OCI-LY7 (cell line): ENCODE results near the gene FEZ2. TPM values are rescaled to one million over a fixed set of nuclear protein-coding genes. Genes with fewer than 3 reads are reported as not detected.

Experiments used
- BruUV-seq: library from RNA; stranded (reverse); fragments of 400-500 nt; replicated peaks from 2 replicates; lab custom pipeline; 2021; lab: Mats Ljungman, UMichigan
- CTCF ChIA-PET: fragments of 300-600 bp; sonication (Branson Sonifier 250); formaldehyde crosslinking; loops from one replicate; lab custom pipeline; 2022; ENCODE audit warnings: antibody characterized with exemption; ENCODE audit not compliant: unreplicated experiment; lab: Charles Lee
- POLR2A ChIA-PET: fragments of 300-600 bp; sonication (Branson Sonifier 250); formaldehyde crosslinking; loops from one replicate; lab custom pipeline; 2022; ENCODE audit warnings: antibody characterized with exemption; lab: Charles Lee
- DNase-seq: peaks from one replicate; pipeline ENCODE4 v3.0.0-alpha.2; 2015; ENCODE audit warnings: low spot score
- H2AFZ ChIP-seq: fragments of 200-600 bp; sonication (generic), shearing (Covaris generic); 2 replicates; pipeline ENCODE4 v1.6.1; 2014; ENCODE audit warnings: mild to moderate bottlenecking, antibody characterized with exemption, low read length, moderate library complexity
- H3K27ac ChIP-seq: fragments of 200-600 bp; sonication (generic); 2 replicates; pipeline ENCODE4 v1.5.1; 2014; ENCODE audit warnings: mixed run types, low read depth, mild to moderate bottlenecking, moderate library complexity, low read length, inconsistent platforms; ENCODE audit not compliant: poor library complexity, severe bottlenecking
- H3K36me3 ChIP-seq: fragments of 200-600 bp; sonication (generic); 2 replicates; pipeline ENCODE4 v1.6.1; 2014; ENCODE audit warnings: mild to moderate bottlenecking, antibody characterized with exemption, low read length, moderate library complexity, mixed read lengths; ENCODE audit not compliant: insufficient read depth
- H3K4me1 ChIP-seq: fragments of 200-600 bp; sonication (generic); 2 replicates; pipeline ENCODE4 v1.5.1; 2014; ENCODE audit warnings: mild to moderate bottlenecking, low read length; ENCODE audit not compliant: insufficient read depth, poor library complexity, severe bottlenecking
- H3K4me2 ChIP-seq: fragments of 200-600 bp; sonication (generic); 2 replicates; pipeline ENCODE4 v1.6.1; 2014; ENCODE audit warnings: mild to moderate bottlenecking, low read length
- H3K4me3 ChIP-seq: fragments of 200-600 bp; sonication (generic); 2 replicates; pipeline ENCODE4 v1.5.1; 2014; ENCODE audit warnings: mild to moderate bottlenecking, low read depth, low read length; ENCODE audit not compliant: poor library complexity, severe bottlenecking
- H3K79me2 ChIP-seq: fragments of 200-600 bp; sonication (generic); 2 replicates; pipeline ENCODE4 v1.6.1; 2016; ENCODE audit warnings: low read depth, mild to moderate bottlenecking, low read length, moderate library complexity, mixed read lengths; ENCODE audit not compliant: insufficient read depth
- H3K9me2 ChIP-seq: fragments of 200-600 bp; sonication (generic); 2 replicates; pipeline ENCODE4 v1.6.1; 2016; ENCODE audit warnings: mild to moderate bottlenecking, low read length, mixed read lengths; ENCODE audit not compliant: insufficient read depth
- H3K9me3 ChIP-seq: fragments of 200-600 bp; sonication (generic); 2 replicates; pipeline ENCODE4 v1.6.1; 2014; ENCODE audit warnings: mild to moderate bottlenecking, mixed run types, low read length, mixed read lengths
- H4K20me1 ChIP-seq: fragments of 200-600 bp; sonication (generic); 2 replicates; pipeline ENCODE4 v1.6.1; 2014; ENCODE audit warnings: mild to moderate bottlenecking, antibody characterized with exemption, low read length, moderate library complexity, mixed read lengths; ENCODE audit not compliant: insufficient read depth
- CTCF ChIP-seq: fragments of 200-600 bp; sonication (generic); conservative IDR thresholded peaks from 2 replicates; pipeline ENCODE4 v1.5.1; 2014; ENCODE audit warnings: mild to moderate bottlenecking, antibody characterized with exemption, low read length, moderate library complexity, mixed read lengths
- EZH2phosphoT487 ChIP-seq: fragments of 200-600 bp; sonication (generic); IDR thresholded peaks from 2 replicates; pipeline ENCODE4 v1.6.1; 2018; ENCODE audit warnings: low read depth, borderline replicate concordance, mild to moderate bottlenecking, mixed run types, antibody characterized with exemption, low read length, moderate library complexity, mixed read lengths
- intact Hi-C: fragments of 100-400 bp; cut with micrococcal nuclease; formaldehyde crosslinking; loops from one replicate; pipeline ENCODE4 v1.10.0; 2022; ENCODE audit not compliant: unreplicated experiment
- total RNA-seq, 2 experiments: library from RNA; depleted of rRNA in 1 of 2; stranded (reverse); fragments of >200 nt in 1 of 2; shearing (Covaris generic) in 1 of 2; gene quantifications; 2 replicates each; pipeline ENCODE4 v1.2.3, GENCODE V29; 2014 to 2022

FEZ2 gene
- total RNA-seq, 2 experiments from 2014 or later, result 17.1 to 23.2 TPM

GRCh38 chr2:36535099-36535498 is 62.9 kb downstream of the FEZ2 start:
- H3K27ac ChIP-seq, result no peak overlapping the region
- intact Hi-C loops, result no loop called here
- no peak overlapping the region for H2AFZ ChIP-seq
- H3K9me2 ChIP-seq, result no peaks in the 10 kb centered on the region
- no peaks in the 10 kb centered on the region for H3K79me2 ChIP-seq
- no peaks in the 10 kb centered on the region for H4K20me1 ChIP-seq
- no peaks in the 10 kb centered on the region for H3K36me3 ChIP-seq
- H3K4me2 ChIP-seq, result no peak overlapping the region
- DNase-seq, result no peak
- no peaks in the 10 kb centered on the region for H3K4me1 ChIP-seq
- TF ChIP-seq CTCF (no peak), EZH2phosphoT487 (no peak)
- no TSS peak for BruUV-seq
- no peak overlapping the region for H3K4me3 ChIP-seq
- ChIA-PET CTCF (no interaction called here), POLR2A (no interaction called here)
- H3K9me3 ChIP-seq, result no peaks in the 10 kb centered on the region

GRCh38 chr2:36534275-36534799 is 63.6 kb downstream of the FEZ2 start:
- Histone ChIP-seq H3K36me3 (no peaks in the 10 kb centered on the region), H3K4me3 (no peak overlapping the region), H2AFZ (no peak overlapping the region), H3K27ac (no peak overlapping the region), H3K4me2 (no peak overlapping the region), H4K20me1 (no peaks in the 10 kb centered on the region), H3K79me2 (no peaks in the 10 kb centered on the region), H3K4me1 (no peaks in the 10 kb centered on the region), H3K9me2 (no peaks in the 10 kb centered on the region), H3K9me3 (no peaks in the 10 kb centered on the region)
- intact Hi-C loops, result no loop called here
- no peak for DNase-seq
- TF ChIP-seq EZH2phosphoT487 (no peak), CTCF (no peak)
- CTCF ChIA-PET, result no interaction called here
- BruUV-seq, result no TSS peak
- POLR2A ChIA-PET, result no interaction called here

- H4K20me1 ChIP-seq, result no peaks in the 10 kb centered on the region
- no peak overlapping the region for H3K4me2 ChIP-seq
- no peak overlapping the region for H2AFZ ChIP-seq
- BruUV-seq, result no TSS peak
- H3K79me2 ChIP-seq, result no peaks in the 10 kb centered on the region
- intact Hi-C loops, result no loop called here
- H3K9me3 ChIP-seq, result no peaks in the 10 kb centered on the region
- no peak overlapping the region for H3K27ac ChIP-seq
- no peak for DNase-seq
- no peaks in the 10 kb centered on the region; the same call in 1 of the 2 replicates for H3K36me3 ChIP-seq
- no peaks in the 10 kb centered on the region for H3K9me2 ChIP-seq
- H3K4me1 ChIP-seq, result no peaks in the 10 kb centered on the region
- POLR2A ChIA-PET, result interaction anchor here (0.5 to 0.7 kb wide), 3 partner anchors 16 to 429 kb away, joined by 3 to 6 read pairs (median 3); no protein-coding TSS in a partner anchor
- TF ChIP-seq CTCF (no peak), EZH2phosphoT487 (no peak)
- CTCF ChIA-PET, result no interaction called here
- H3K4me3 ChIP-seq, result no peak overlapping the region
Measured at GRCh38 chr2:36530983-36531354, 67.0 kb downstream of the FEZ2 start.
